Activated B cell treated with CpG ODN at 0.5 μM for 24 hours (primary cell): Measurements from ENCODE around the gene NRBF2. TPM values are rescaled to one million over a fixed set of nuclear protein-coding genes. Genes with fewer than 3 reads are reported as not detected.

Experiments
- ATAC-seq: fragments of 200-7000 bp; cut with Tn5 transposase; one replicate; pipeline ENCODE4 v1.10.0; 2021; ENCODE audit warnings: low read depth, mild to moderate bottlenecking, moderate library complexity
- CTCF ChIA-PET: fragments of 350-600 bp; sonication (Branson Sonifier 250); formaldehyde crosslinking; loops from one replicate; lab custom pipeline; 2021; ENCODE audit warnings: antibody characterized with exemption; lab: Charles Lee
- POLR2A ChIA-PET: fragments of 350-600 bp; sonication (Branson Sonifier 250); formaldehyde crosslinking; loops from one replicate; lab custom pipeline; 2021; ENCODE audit warnings: antibody characterized with exemption; lab: Charles Lee
- DNase-seq: peaks from one replicate; pipeline ENCODE4 v3.0.0; 2022
- H3K27ac Mint-ChIP-seq: one replicate; pipeline ENCODE4 v1.8.0; 2020; ENCODE audit warnings: mixed read lengths
- H3K27me3 Mint-ChIP-seq: one replicate; pipeline ENCODE4 v1.8.0; 2021; ENCODE audit warnings: mixed read lengths
- H3K36me3 Mint-ChIP-seq: one replicate; pipeline ENCODE4 v1.8.0; 2021; ENCODE audit warnings: low read depth, mixed read lengths
- H3K4me1 Mint-ChIP-seq: one replicate; pipeline ENCODE4 v1.8.0; 2021; ENCODE audit warnings: mixed read lengths
- H3K4me3 Mint-ChIP-seq: one replicate; pipeline ENCODE4 v1.8.0; 2020; ENCODE audit warnings: mild to moderate bottlenecking, mixed read lengths
- H3K9me3 Mint-ChIP-seq: one replicate; pipeline ENCODE4 v1.8.0; 2020; ENCODE audit warnings: mixed read lengths
- intact Hi-C: fragments of 100-400 bp; cut with micrococcal nuclease; formaldehyde crosslinking; loops from one replicate; pipeline ENCODE4 v1.15.1; 2024
- total RNA-seq: library from RNA; stranded (reverse); gene quantifications from 2 replicates; pipeline ENCODE4 v1.2.3, GENCODE V29; 2022
- TF ChIP-seq, protein P1 (sequence below): fragments of 200-600 bp; IDR thresholded peaks from one replicate; pipeline ENCODE4 v1.8.0; 2022; ENCODE audit warnings: antibody characterized with exemption, mild to moderate bottlenecking

NRBF2 gene
- total RNA-seq, 1 donor from 2014 or later, result 26.9 TPM

GRCh38 chr10:63133821-63134557 lies 861 bp downstream of the NRBF2 start:
- peaks cover 6% of the 10 kb centered on the region for H3K9me3 Mint-ChIP-seq
- intact Hi-C loops, result loop anchor here (1.0 to 10.0 kb wide), 12 partner anchors 24 to 1234 kb away; partner anchors contain the start of genes ADO, EGR2 and REEP3
- DNase-seq, result no peak
- peaks cover 25% of the 10 kb centered on the region for H3K36me3 Mint-ChIP-seq
- no peaks in the 10 kb centered on the region for H3K27me3 Mint-ChIP-seq
- ATAC-seq, result no peak
- CTCF ChIA-PET, result interaction anchor here (1.1 to 1.6 kb wide), 4 partner anchors 24 to 697 kb away, joined by 3 to 6 read pairs (median 4); no protein-coding TSS in a partner anchor
- TF ChIP-seq, protein P1, sequence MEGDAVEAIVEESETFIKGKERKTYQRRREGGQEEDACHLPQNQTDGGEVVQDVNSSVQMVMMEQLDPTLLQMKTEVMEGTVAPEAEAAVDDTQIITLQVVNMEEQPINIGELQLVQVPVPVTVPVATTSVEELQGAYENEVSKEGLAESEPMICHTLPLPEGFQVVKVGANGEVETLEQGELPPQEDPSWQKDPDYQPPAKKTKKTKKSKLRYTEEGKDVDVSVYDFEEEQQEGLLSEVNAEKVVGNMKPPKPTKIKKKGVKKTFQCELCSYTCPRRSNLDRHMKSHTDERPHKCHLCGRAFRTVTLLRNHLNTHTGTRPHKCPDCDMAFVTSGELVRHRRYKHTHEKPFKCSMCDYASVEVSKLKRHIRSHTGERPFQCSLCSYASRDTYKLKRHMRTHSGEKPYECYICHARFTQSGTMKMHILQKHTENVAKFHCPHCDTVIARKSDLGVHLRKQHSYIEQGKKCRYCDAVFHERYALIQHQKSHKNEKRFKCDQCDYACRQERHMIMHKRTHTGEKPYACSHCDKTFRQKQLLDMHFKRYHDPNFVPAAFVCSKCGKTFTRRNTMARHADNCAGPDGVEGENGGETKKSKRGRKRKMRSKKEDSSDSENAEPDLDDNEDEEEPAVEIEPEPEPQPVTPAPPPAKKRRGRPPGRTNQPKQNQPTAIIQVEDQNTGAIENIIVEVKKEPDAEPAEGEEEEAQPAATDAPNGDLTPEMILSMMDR, result no peak
- H3K4me1 Mint-ChIP-seq, result peaks cover 49% of the 10 kb centered on the region
- H3K4me3 Mint-ChIP-seq, result peak overlapping the region; percentile 93
- POLR2A ChIA-PET, result interaction anchor here (0.6 to 2.1 kb wide), 9 partner anchors 8 to 1140 kb away, joined by 3 to 14 read pairs (median 6); no protein-coding TSS in a partner anchor
- peak overlapping the region; percentile 92 for H3K27ac Mint-ChIP-seq

DNA sequence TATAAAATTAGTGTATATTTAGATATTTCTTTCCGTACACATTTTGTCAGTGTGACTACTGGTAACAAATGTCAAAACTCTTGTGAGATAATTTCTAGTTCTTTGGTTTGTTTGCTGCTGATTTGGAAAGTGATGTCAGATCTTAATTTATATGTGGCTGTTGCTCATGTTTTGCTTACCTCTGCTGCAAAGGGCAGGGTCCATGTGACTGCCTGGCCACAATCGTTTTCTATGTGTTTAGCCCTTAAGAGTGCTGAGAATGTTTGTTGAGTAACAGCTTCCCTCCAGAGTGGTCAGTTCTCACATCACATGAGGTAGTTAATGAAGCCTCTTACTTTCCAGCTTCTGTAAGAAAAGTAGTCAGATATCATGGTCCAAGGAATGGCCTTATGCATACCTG lies 4.2 kb downstream of the NRBF2 start:
- TF ChIP-seq, protein P1, result no peak
- Mint-ChIP-seq H3K4me1 (peaks cover 65% of the 10 kb centered on the region), H3K4me3 (no peak overlapping the region), H3K27me3 (no peaks in the 10 kb centered on the region), H3K9me3 (peaks cover 6% of the 10 kb centered on the region), H3K27ac (no peak overlapping the region), H3K36me3 (peaks cover 49% of the 10 kb centered on the region)
- DNase-seq (no peak), ATAC-seq (no peak)
- CTCF ChIA-PET, result interaction anchor here (0.8 to 1.4 kb wide), 2 partner anchors 29 to 527 kb away, joined by 3 to 6 read pairs; no protein-coding TSS in a partner anchor
- POLR2A ChIA-PET, result no interaction called here
- intact Hi-C loops, result loop anchor here (10.0 kb wide), 2 partner anchors 453 to 1103 kb away; no protein-coding TSS in a partner anchor

DNA sequence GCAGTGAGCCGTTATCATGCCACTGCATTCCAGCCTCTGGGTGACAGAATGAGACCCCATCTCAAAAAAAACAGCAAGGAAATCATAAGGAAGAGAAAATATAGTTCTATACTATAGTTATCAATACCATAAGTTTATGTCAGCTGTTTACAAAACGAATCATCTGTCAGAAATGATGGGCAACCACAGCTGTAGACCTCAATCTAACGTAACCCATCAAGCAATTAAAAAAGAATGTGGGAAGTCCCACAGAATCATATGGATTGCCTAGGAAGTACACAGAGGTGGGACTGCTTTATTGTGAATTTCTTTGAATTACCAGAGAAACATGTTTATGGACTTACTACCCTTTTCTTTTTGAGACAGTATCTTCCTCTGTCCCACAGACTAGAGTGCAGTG lies 6.9 kb downstream of the NRBF2 start:
- H3K27me3 Mint-ChIP-seq, result no peaks in the 10 kb centered on the region
- H3K4me1 Mint-ChIP-seq, result peaks cover 69% of the 10 kb centered on the region
- no peak overlapping the region for H3K4me3 Mint-ChIP-seq
- peaks cover 53% of the 10 kb centered on the region for H3K36me3 Mint-ChIP-seq
- intact Hi-C loops, result no loop called here
- ChIA-PET CTCF (no interaction called here), POLR2A (no interaction called here)
- H3K9me3 Mint-ChIP-seq, result no peaks in the 10 kb centered on the region
- DNase-seq, result no peak
- TF ChIP-seq, protein P1, result no peak
- no peak for ATAC-seq
- H3K27ac Mint-ChIP-seq, result no peak overlapping the region

DNA sequence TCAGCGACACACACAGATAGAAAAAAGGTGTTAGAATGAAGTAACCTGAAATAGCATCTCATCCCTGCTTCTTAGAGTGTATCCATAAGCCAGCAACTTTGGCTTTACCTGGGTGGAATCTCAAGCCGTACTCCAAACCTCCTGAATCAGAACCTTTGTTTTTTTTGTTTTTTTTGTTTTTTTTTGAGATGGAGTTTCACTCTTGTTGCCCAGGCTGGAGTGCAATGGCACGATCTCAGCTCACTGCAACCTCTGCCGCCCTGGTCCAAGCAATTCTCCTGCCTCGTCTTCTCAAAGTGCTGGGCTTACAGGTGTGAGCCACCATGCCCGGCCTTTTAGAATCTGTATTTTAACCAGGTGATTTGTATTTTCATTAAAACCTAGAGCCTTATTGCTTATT lies 9.0 kb downstream of the NRBF2 start:
- Mint-ChIP-seq H3K27me3 (no peaks in the 10 kb centered on the region), H3K4me1 (peaks cover 69% of the 10 kb centered on the region), H3K27ac (no peak overlapping the region), H3K36me3 (peaks cover 55% of the 10 kb centered on the region), H3K4me3 (no peak overlapping the region), H3K9me3 (no peaks in the 10 kb centered on the region)
- intact Hi-C loops, result no loop called here
- ATAC-seq (no peak), DNase-seq (no peak)
- TF ChIP-seq, protein P1, result no peak
- ChIA-PET POLR2A (interaction anchor here (1.4 kb wide), 1 partner anchor 9 kb away, joined by 4 read pairs; the partner anchor contains the start of gene NRBF2), CTCF (interaction anchor here (1.2 to 1.7 kb wide), 3 partner anchors 16 to 705 kb away, joined by 3 to 5 read pairs (median 5); no protein-coding TSS in a partner anchor)

DNA sequence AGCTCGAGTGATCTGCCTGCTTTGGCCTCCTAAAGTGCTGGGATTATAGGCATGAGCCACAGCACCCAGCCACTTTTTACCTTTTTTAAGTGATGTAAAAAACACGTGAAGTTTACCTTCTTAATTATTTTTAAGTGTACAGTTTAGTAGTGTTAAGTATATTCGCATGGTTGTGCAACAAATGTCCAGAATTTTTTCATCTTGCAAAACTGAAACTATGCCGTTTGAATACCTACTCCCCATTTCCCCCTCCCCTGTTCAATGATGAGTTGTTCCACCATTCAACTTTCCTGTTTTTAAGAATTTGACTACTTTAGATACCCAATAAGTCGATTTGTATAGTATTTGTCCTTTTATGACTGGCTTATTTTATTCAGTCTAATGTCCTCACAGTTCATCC lies 10.9 kb downstream of the NRBF2 start:
- CTCF ChIA-PET, result interaction anchor here (2.2 kb wide), 1 partner anchor 576 kb away, joined by 6 read pairs; no protein-coding TSS in a partner anchor
- intact Hi-C loops, result no loop called here
- ATAC-seq (no peak), DNase-seq (no peak)
- H3K36me3 Mint-ChIP-seq, result peaks cover 59% of the 10 kb centered on the region
- H3K9me3 Mint-ChIP-seq, result no peaks in the 10 kb centered on the region
- no peak overlapping the region for H3K27ac Mint-ChIP-seq
- TF ChIP-seq, protein P1, result no peak
- no peak overlapping the region for H3K4me3 Mint-ChIP-seq
- no peaks in the 10 kb centered on the region for H3K27me3 Mint-ChIP-seq
- peaks cover 61% of the 10 kb centered on the region for H3K4me1 Mint-ChIP-seq
- POLR2A ChIA-PET, result no interaction called here
